K562 (cell line): ENCODE results near the gene KIF5A. TPM values are rescaled to one million over a fixed set of nuclear protein-coding genes. Genes with fewer than 3 reads are reported as not detected.

Experiments
- ETV5 ChIP-seq: sonication (generic); formaldehyde crosslinking; IDR thresholded peaks from 2 replicates; pipeline ENCODE4 v1.4.0; 2020; ENCODE audit warnings: low read depth, mild to moderate bottlenecking, missing genetic modification reagents
- FOS ChIP-seq: IDR thresholded peaks from 3 replicates; pipeline ENCODE4 v1.6.1; 2011; ENCODE audit not compliant: insufficient read length; ENCODE audit errors: extremely low read depth
- FUS ChIP-seq: fragments of 200-400 bp; formaldehyde crosslinking; optimal IDR thresholded peaks from 2 replicates; pipeline ENCODE3; 2017; ENCODE audit warnings: low read depth, low read length
- HDAC2 ChIP-seq: fragments of 450-650 bp; IDR thresholded peaks from 2 replicates; pipeline ENCODE4 v1.6.1; 2016; ENCODE audit warnings: mild to moderate bottlenecking
- JUNB ChIP-seq: fragments of 450-650 bp; formaldehyde crosslinking; conservative IDR thresholded peaks from 2 replicates; pipeline ENCODE4 v1.4.0; 2020; ENCODE audit warnings: mild to moderate bottlenecking
- KHSRP ChIP-seq: fragments of 450-650 bp; IDR thresholded peaks from 2 replicates; pipeline ENCODE4 v1.6.1; 2017
- RBFOX2 ChIP-seq: fragments of 200-400 bp; formaldehyde crosslinking; IDR thresholded peaks from 2 replicates; pipeline ENCODE4 v1.6.1; 2017; ENCODE audit warnings: low read depth, mild to moderate bottlenecking, low read length, moderate library complexity
- SMARCE1 ChIP-seq: fragments of 450-650 bp; IDR thresholded peaks from 2 replicates; pipeline ENCODE4 v1.7.1; 2016; ENCODE audit warnings: mild to moderate bottlenecking
- TRIM28 ChIP-seq: fragments of 450-650 bp; IDR thresholded peaks from 2 replicates; pipeline ENCODE4 v1.6.1; 2017
- TSC22D4 ChIP-seq: fragments of 450-650 bp; IDR thresholded peaks from 2 replicates; pipeline ENCODE4 v1.6.1; 2016; ENCODE audit warnings: missing genetic modification characterization, missing biosample characterization, control low read depth
- ZNF23 ChIP-seq: fragments of 250-450 bp; sonication (Bioruptor Pico); IDR thresholded peaks from 2 replicates; pipeline ENCODE4 v1.4.0; 2020; ENCODE audit warnings: mild to moderate bottlenecking
- ZNF785 ChIP-seq: fragments of 250-450 bp; sonication (Bioruptor Pico); IDR thresholded peaks from 2 replicates; pipeline ENCODE4 v1.4.0; 2020; ENCODE audit warnings: mild to moderate bottlenecking
- polyA plus RNA-seq, 8 experiments: library from polyadenylated mRNA; depleted of rRNA in 4 of 8; stranded (reverse) in 5 of 8; unstranded in 3 of 8; fragments of >200 nt; fragmentation: Nextera tagmentation in 2 of 8; fragmentation: Illumina TruSeq in 1 of 8; extraction: Ambion mirVana in 2 of 8; extraction: Trizol in 1 of 8; gene quantifications; 2 replicates each; pipeline versions ENCODE4 v1.2.1 to v1.2.3, GENCODE V29; 2011 to 2014; ENCODE audit warnings: inconsistent platforms in 1 of 8, missing spikeins in 1 of 8
- total RNA-seq, 7 experiments: library from RNA; depleted of rRNA in 6 of 7; stranded (reverse); fragments of >200 nt in 6 of 7; fragmentation: Illumina TruSeq in 2 of 7; extraction: Trizol in 2 of 7; gene quantifications; 2 replicates each; pipeline versions ENCODE4 v1.2.1 to v1.2.3, GENCODE V29; 2011 to 2021; ENCODE audit warnings: low replicate concordance in 1 of 7
- TF ChIP-seq, protein P1 (sequence below): sonication (generic); formaldehyde crosslinking; IDR thresholded peaks from 2 replicates; pipeline ENCODE4 v1.8.1; 2023; ENCODE audit warnings: mild to moderate bottlenecking, missing genetic modification reagents
- TF ChIP-seq, protein P2 (sequence below): fragments of 450-650 bp; IDR thresholded peaks from 2 replicates; pipeline ENCODE4 v1.6.1; 2016; ENCODE audit warnings: borderline replicate concordance
- TF ChIP-seq, protein P3 (sequence below): fragments of 450-650 bp; IDR thresholded peaks from 2 replicates; pipeline ENCODE4 v1.7.1; 2018; ENCODE audit warnings: mild to moderate bottlenecking, low read depth; ENCODE audit not compliant: partially characterized antibody
- TF ChIP-seq, protein P4 (sequence below): sonication (generic); formaldehyde crosslinking; IDR thresholded peaks from 2 replicates; pipeline ENCODE4 v1.8.0; 2022; ENCODE audit warnings: mild to moderate bottlenecking, missing genetic modification reagents

The KIF5A gene
- total and polyA plus RNA-seq, 9 of the 15 experiments (the other 6 are each of a cell fraction or from before 2014, with no cell fraction given), result 3.4 to 17.7 (median 8.0) TPM

DNA sequence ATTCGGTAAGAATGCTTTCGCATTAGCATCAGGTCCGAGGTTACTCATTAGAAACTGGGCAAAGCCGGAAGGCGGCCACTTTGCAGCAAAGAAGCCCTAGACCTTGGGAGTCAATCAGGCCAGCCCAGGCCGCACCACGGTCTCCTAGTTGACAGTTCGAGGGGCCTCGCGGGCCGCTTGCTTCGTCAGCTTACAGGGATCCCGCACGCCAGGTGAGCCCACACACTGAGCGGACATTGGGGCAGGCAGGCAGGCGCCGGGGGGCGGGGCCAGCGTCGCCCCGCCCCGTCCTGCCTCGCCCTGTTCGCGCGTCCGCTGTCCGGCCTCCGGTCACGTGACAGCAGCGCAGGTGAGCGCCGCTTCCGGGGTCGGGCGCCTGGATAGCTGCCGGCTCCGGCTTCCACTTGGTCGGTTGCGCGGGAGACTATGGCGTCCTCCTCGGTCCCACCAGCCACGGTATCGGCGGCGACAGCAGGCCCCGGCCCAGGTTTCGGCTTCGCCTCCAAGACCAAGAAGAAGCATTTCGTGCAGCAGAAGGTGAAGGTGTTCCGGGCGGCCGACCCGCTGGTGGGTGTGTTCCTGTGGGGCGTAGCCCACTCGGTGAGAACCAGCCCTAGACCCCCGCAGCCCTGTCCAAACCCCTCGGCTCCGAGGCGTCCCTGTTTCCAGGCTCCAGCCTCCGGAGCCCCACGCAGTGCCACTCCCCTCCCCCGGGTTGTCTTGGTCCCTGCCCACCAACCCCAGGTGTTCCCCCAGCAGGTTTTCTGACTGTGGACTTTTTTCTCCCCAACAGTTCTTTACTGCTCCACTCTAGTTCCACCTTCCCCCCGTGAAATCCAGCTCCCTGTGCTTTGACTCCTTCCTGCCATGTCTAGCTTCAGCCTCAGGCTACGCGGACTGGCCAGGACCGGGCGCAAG lies 41.3 kb downstream of the KIF5A start, which contains the start of gene PIP4K2C (continued):
- TF ChIP-seq, protein P1, sequence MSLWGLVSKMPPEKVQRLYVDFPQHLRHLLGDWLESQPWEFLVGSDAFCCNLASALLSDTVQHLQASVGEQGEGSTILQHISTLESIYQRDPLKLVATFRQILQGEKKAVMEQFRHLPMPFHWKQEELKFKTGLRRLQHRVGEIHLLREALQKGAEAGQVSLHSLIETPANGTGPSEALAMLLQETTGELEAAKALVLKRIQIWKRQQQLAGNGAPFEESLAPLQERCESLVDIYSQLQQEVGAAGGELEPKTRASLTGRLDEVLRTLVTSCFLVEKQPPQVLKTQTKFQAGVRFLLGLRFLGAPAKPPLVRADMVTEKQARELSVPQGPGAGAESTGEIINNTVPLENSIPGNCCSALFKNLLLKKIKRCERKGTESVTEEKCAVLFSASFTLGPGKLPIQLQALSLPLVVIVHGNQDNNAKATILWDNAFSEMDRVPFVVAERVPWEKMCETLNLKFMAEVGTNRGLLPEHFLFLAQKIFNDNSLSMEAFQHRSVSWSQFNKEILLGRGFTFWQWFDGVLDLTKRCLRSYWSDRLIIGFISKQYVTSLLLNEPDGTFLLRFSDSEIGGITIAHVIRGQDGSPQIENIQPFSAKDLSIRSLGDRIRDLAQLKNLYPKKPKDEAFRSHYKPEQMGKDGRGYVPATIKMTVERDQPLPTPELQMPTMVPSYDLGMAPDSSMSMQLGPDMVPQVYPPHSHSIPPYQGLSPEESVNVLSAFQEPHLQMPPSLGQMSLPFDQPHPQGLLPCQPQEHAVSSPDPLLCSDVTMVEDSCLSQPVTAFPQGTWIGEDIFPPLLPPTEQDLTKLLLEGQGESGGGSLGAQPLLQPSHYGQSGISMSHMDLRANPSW (CRISPR knock-in tag), result no peak
- TF ChIP-seq KHSRP (no peak), HDAC2 (peak; percentile 82), FOS (no peak), SMARCE1 (peak; percentile 24; the same call in 1 of the 2 replicates), FUS (no peak), ZNF785 (CRISPR knock-in tag) (no peak), TRIM28 (no peak), JUNB (CRISPR knock-in tag) (0 out of 2 replicates have a peak, but pooled peaks have one; percentile 20), ETV5 (CRISPR knock-in tag) (peak; percentile 84; the same call in 1 of the 2 replicates), TSC22D4 (tag) (no peak), ZNF23 (CRISPR knock-in tag) (no peak), RBFOX2 (peak; percentile 88)
- TF ChIP-seq, protein P2, sequence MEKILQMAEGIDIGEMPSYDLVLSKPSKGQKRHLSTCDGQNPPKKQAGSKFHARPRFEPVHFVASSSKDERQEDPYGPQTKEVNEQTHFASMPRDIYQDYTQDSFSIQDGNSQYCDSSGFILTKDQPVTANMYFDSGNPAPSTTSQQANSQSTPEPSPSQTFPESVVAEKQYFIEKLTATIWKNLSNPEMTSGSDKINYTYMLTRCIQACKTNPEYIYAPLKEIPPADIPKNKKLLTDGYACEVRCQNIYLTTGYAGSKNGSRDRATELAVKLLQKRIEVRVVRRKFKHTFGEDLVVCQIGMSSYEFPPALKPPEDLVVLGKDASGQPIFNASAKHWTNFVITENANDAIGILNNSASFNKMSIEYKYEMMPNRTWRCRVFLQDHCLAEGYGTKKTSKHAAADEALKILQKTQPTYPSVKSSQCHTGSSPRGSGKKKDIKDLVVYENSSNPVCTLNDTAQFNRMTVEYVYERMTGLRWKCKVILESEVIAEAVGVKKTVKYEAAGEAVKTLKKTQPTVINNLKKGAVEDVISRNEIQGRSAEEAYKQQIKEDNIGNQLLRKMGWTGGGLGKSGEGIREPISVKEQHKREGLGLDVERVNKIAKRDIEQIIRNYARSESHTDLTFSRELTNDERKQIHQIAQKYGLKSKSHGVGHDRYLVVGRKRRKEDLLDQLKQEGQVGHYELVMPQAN, result peak; percentile 96
- TF ChIP-seq, protein P3, sequence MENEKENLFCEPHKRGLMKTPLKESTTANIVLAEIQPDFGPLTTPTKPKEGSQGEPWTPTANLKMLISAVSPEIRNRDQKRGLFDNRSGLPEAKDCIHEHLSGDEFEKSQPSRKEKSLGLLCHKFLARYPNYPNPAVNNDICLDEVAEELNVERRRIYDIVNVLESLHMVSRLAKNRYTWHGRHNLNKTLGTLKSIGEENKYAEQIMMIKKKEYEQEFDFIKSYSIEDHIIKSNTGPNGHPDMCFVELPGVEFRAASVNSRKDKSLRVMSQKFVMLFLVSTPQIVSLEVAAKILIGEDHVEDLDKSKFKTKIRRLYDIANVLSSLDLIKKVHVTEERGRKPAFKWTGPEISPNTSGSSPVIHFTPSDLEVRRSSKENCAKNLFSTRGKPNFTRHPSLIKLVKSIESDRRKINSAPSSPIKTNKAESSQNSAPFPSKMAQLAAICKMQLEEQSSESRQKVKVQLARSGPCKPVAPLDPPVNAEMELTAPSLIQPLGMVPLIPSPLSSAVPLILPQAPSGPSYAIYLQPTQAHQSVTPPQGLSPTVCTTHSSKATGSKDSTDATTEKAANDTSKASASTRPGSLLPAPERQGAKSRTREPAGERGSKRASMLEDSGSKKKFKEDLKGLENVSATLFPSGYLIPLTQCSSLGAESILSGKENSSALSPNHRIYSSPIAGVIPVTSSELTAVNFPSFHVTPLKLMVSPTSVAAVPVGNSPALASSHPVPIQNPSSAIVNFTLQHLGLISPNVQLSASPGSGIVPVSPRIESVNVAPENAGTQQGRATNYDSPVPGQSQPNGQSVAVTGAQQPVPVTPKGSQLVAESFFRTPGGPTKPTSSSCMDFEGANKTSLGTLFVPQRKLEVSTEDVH, result peak; percentile 75
- TF ChIP-seq, protein P4, sequence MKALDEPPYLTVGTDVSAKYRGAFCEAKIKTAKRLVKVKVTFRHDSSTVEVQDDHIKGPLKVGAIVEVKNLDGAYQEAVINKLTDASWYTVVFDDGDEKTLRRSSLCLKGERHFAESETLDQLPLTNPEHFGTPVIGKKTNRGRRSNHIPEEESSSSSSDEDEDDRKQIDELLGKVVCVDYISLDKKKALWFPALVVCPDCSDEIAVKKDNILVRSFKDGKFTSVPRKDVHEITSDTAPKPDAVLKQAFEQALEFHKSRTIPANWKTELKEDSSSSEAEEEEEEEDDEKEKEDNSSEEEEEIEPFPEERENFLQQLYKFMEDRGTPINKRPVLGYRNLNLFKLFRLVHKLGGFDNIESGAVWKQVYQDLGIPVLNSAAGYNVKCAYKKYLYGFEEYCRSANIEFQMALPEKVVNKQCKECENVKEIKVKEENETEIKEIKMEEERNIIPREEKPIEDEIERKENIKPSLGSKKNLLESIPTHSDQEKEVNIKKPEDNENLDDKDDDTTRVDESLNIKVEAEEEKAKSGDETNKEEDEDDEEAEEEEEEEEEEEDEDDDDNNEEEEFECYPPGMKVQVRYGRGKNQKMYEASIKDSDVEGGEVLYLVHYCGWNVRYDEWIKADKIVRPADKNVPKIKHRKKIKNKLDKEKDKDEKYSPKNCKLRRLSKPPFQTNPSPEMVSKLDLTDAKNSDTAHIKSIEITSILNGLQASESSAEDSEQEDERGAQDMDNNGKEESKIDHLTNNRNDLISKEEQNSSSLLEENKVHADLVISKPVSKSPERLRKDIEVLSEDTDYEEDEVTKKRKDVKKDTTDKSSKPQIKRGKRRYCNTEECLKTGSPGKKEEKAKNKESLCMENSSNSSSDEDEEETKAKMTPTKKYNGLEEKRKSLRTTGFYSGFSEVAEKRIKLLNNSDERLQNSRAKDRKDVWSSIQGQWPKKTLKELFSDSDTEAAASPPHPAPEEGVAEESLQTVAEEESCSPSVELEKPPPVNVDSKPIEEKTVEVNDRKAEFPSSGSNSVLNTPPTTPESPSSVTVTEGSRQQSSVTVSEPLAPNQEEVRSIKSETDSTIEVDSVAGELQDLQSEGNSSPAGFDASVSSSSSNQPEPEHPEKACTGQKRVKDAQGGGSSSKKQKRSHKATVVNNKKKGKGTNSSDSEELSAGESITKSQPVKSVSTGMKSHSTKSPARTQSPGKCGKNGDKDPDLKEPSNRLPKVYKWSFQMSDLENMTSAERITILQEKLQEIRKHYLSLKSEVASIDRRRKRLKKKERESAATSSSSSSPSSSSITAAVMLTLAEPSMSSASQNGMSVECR (CRISPR knock-in tag), result peak; percentile 83; the same call in 1 of the 2 replicates
